Parathyroid adenoma (tissue), 2 donors: ENCODE results near the gene PAXX.
A peak's percentile ranks its signal among the peaks of the same experiment; 100 is the strongest.
"Not testable (repeated sequence)": the region's sequence is repeated elsewhere in the genome, so short reads cannot be mapped to it uniquely, and the experiment has no call there.

Experiments
- H2AFZ ChIP-seq: fragments of 300-600 bp; sonication (generic); one replicate; pipeline ENCODE4 v1.7.0; 2017; ENCODE audit warnings: antibody characterized with exemption, mild to moderate bottlenecking
- H3K27ac ChIP-seq: fragments of 300-600 bp; sonication (generic); one replicate; pipeline ENCODE4 v1.7.0; 2017
- H3K27me3 ChIP-seq: fragments of 300-600 bp; sonication (generic); one replicate; pipeline ENCODE4 v1.7.0; 2017; ENCODE audit warnings: low read length; ENCODE audit not compliant: control insufficient read depth, insufficient read depth
- H3K36me3 ChIP-seq: fragments of 300-600 bp; sonication (generic); one replicate; pipeline ENCODE4 v1.7.0; 2017; ENCODE audit warnings: low read length; ENCODE audit not compliant: control insufficient read depth, insufficient read depth
- H3K4me1 ChIP-seq: fragments of 300-600 bp; sonication (generic); one replicate; pipeline ENCODE4 v1.7.0; 2017; ENCODE audit warnings: control low read depth
- H3K4me2 ChIP-seq: fragments of 300-600 bp; sonication (generic); one replicate; pipeline ENCODE4 v1.7.0; 2017; ENCODE audit warnings: low read length
- H3K4me3 ChIP-seq: fragments of 300-600 bp; sonication (generic); one replicate; pipeline ENCODE4 v1.7.0; 2017; ENCODE audit warnings: low read depth, low read length
- H3K79me2 ChIP-seq: fragments of 300-600 bp; sonication (generic); one replicate; pipeline ENCODE4 v1.7.0; 2017; ENCODE audit warnings: control low read depth
- H3K9ac ChIP-seq: fragments of 300-600 bp; sonication (generic); one replicate; pipeline ENCODE4 v1.7.0; 2017; ENCODE audit warnings: mild to moderate bottlenecking
- H3K9me3 ChIP-seq: fragments of 300-600 bp; sonication (generic); one replicate; pipeline ENCODE4 v1.7.0; 2017; ENCODE audit warnings: low read length; ENCODE audit not compliant: control insufficient read depth
- CTCF ChIP-seq: fragments of 300-600 bp; sonication (generic); IDR thresholded peaks from one replicate; pipeline ENCODE4 v1.7.0; 2017; ENCODE audit warnings: antibody characterized with exemption, mild to moderate bottlenecking
- donor health status: primary hyperparathyroidism.

The PAXX gene

GRCh38 chr9:137032858-137033257, 40.6 kb downstream of the PAXX start:
- Histone ChIP-seq H3K9me3 (no peaks in the 10 kb centered on the region), H3K4me1 (peaks cover 3% of the 10 kb centered on the region), H3K36me3 (no peaks in the 10 kb centered on the region), H3K9ac (no peak overlapping the region), H3K4me3 (no peak overlapping the region), H3K4me2 (no peak overlapping the region), H2AFZ (no peak overlapping the region), H3K27me3 (no peaks in the 10 kb centered on the region), H3K27ac (no peak overlapping the region), H3K79me2 (no peaks in the 10 kb centered on the region)
- TF ChIP-seq CTCF, result no peak

GRCh38 chr9:137033481-137033880, 41.3 kb downstream of the PAXX start:
- not testable (repeated sequence) for H3K36me3 ChIP-seq, H3K4me1 ChIP-seq, H3K4me3 ChIP-seq, H3K27me3 ChIP-seq, H3K79me2 ChIP-seq, H3K9ac ChIP-seq, H3K4me2 ChIP-seq, H2AFZ ChIP-seq, H3K9me3 ChIP-seq, H3K27ac ChIP-seq

- Histone ChIP-seq H3K4me2 (no peak overlapping the region), H3K27me3 (no peaks in the 10 kb centered on the region)
Measured at GRCh38 chr9:137034039-137034708, 42.0 kb downstream of the PAXX start.

GRCh38 chr9:137034709-137035506, 42.7 kb downstream of the PAXX start:
- Histone ChIP-seq H3K4me1 (no peaks in the 10 kb centered on the region), H3K4me2 (no peak overlapping the region), H3K9me3 (no peaks in the 10 kb centered on the region), H2AFZ (no peak overlapping the region), H3K27me3 (no peaks in the 10 kb centered on the region), H3K9ac (no peak overlapping the region), H3K4me3 (no peak overlapping the region), H3K79me2 (no peaks in the 10 kb centered on the region), H3K27ac (no peak overlapping the region), H3K36me3 (no peaks in the 10 kb centered on the region)
- TF ChIP-seq CTCF, result peak; percentile 80

More at GRCh38 chr9:137034039-137034708, 42.0 kb downstream of the PAXX start:
- H3K4me1 ChIP-seq, result peaks cover 1% of the 10 kb centered on the region
- H3K4me3 ChIP-seq, result no peak overlapping the region
- H3K9ac ChIP-seq, result no peak overlapping the region
- H3K9me3 ChIP-seq, result no peaks in the 10 kb centered on the region
- TF ChIP-seq CTCF, result no peak
- H3K79me2 ChIP-seq, result no peaks in the 10 kb centered on the region
- no peak overlapping the region for H3K27ac ChIP-seq
- H2AFZ ChIP-seq, result no peak overlapping the region
- H3K36me3 ChIP-seq, result no peaks in the 10 kb centered on the region

- no peak overlapping the region for H3K4me2 ChIP-seq
- no peak overlapping the region for H3K27ac ChIP-seq
- H3K9me3 ChIP-seq, result no peaks in the 10 kb centered on the region
- no peak overlapping the region for H3K9ac ChIP-seq
- no peaks in the 10 kb centered on the region for H3K4me1 ChIP-seq
- H3K79me2 ChIP-seq, result no peaks in the 10 kb centered on the region
- H3K36me3 ChIP-seq, result no peaks in the 10 kb centered on the region
- no peak overlapping the region for H2AFZ ChIP-seq
- no peak for TF ChIP-seq CTCF
- H3K27me3 ChIP-seq, result no peaks in the 10 kb centered on the region
- no peak overlapping the region for H3K4me3 ChIP-seq
Measured at GRCh38 chr9:137035507-137035834, 43.2 kb downstream of the PAXX start.
